ENCODE measurements around the gene GMCL2.
"Not testable (repeated sequence)": the region's sequence is repeated elsewhere in the genome, so short reads cannot be mapped to it uniquely, and the experiment has no call there.

The GMCL2 gene

GRCh38 chr5:178204935-178205748 lies 18.0 kb upstream of the GMCL2 start:
- peak; percentile 74 for DNase-seq

GRCh38 chr5:178204182-178204934 lies 17.2 kb upstream of the GMCL2 start, which contains the start of gene HNRNPAB:
TSS of gene HNRNPAB (plus strand) at chr5:178204533. CDS start at chr5:178204838, 305 bp downstream.
- peak; percentile 98 for DNase-seq

- no peak for DNase-seq
Observed at GRCh38 chr5:178203670-178204181, 16.6 kb upstream of the GMCL2 start.

GRCh38 chr5:178202541-178202940 lies 15.4 kb upstream of the GMCL2 start:
- no peak for DNase-seq

- DNase-seq, result no peak
Observed at GRCh38 chr5:178201927-178202235, 14.7 kb upstream of the GMCL2 start.

- DNase-seq, result no peak
Observed at GRCh38 chr5:178201221-178201926, 14.2 kb upstream of the GMCL2 start.

GRCh38 chr5:178199581-178200434 lies 12.6 kb upstream of the GMCL2 start:
- no peak for DNase-seq

- no peak for DNase-seq
Observed at GRCh38 chr5:178198706-178199105, 11.5 kb upstream of the GMCL2 start.

- not testable (repeated sequence) for DNase-seq
Observed at GRCh38 chr5:178198151-178198550, 11.0 kb upstream of the GMCL2 start.

- DNase-seq, result no peak
Observed at GRCh38 chr5:178196986-178197385, 9.8 kb upstream of the GMCL2 start.

GRCh38 chr5:178196281-178196812 lies 9.2 kb upstream of the GMCL2 start:
- no peak for DNase-seq

GRCh38 chr5:178194026-178194425 lies 6.9 kb upstream of the GMCL2 start:
- DNase-seq, result no peak

GRCh38 chr5:178193251-178193809 lies 6.2 kb upstream of the GMCL2 start:
- DNase-seq, result no peak

- DNase-seq, result no peak
Observed at GRCh38 chr5:178192787-178193186, 5.6 kb upstream of the GMCL2 start.

GRCh38 chr5:178192244-178192643 lies 5.1 kb upstream of the GMCL2 start:
- no peak for DNase-seq

GRCh38 chr5:178191661-178192060 lies 4.5 kb upstream of the GMCL2 start:
- DNase-seq, result no peak

- no peak for DNase-seq
Observed at GRCh38 chr5:178189433-178189832, 2.3 kb upstream of the GMCL2 start.

GRCh38 chr5:178186427-178186826 lies 744 bp downstream of the GMCL2 start:
- DNase-seq, result no peak

GRCh38 chr5:178182158-178182876 lies 4.9 kb downstream of the GMCL2 start:
- no peak for DNase-seq

GRCh38 chr5:178180141-178180863 lies 6.9 kb downstream of the GMCL2 start:
- no peak for DNase-seq
